CMK (cell line): ENCODE measurements around the gene SAYSD1.
A peak's percentile ranks its signal among the peaks of the same experiment; 100 is the strongest.

Experiments
- DNase-seq: peaks from one replicate; pipeline ENCODE4 v3.0.0-alpha.2; 2010; ENCODE audit warnings: low read depth

The SAYSD1 gene

GRCh38 chr6:39108041-39108839, 6.7 kb downstream of the SAYSD1 start:
- no peak for DNase-seq

- DNase-seq, result no peak
These were observed 7.3 kb downstream of the SAYSD1 start for GRCh38 chr6:39107641-39108040.

- DNase-seq, result no peak
These were observed 8.0 kb downstream of the SAYSD1 start for GRCh38 chr6:39107034-39107433.

GRCh38 chr6:39104528-39104927, 10.5 kb downstream of the SAYSD1 start:
- DNase-seq, result no peak

GRCh38 chr6:39102821-39103136, 12.2 kb downstream of the SAYSD1 start:
- DNase-seq, result no peak

- DNase-seq, result no peak
These were observed 12.7 kb downstream of the SAYSD1 start for GRCh38 chr6:39102071-39102820.

- no peak for DNase-seq
These were observed 14.6 kb downstream of the SAYSD1 start for GRCh38 chr6:39100358-39100757.

- DNase-seq, result no peak
These were observed 19.4 kb downstream of the SAYSD1 start for GRCh38 chr6:39095578-39095977.

- DNase-seq, result no peak
These were observed 21.8 kb downstream of the SAYSD1 start for GRCh38 chr6:39093149-39093708.

- no peak for DNase-seq
These were observed 22.9 kb downstream of the SAYSD1 start for GRCh38 chr6:39092124-39092523.

GRCh38 chr6:39091220-39091619, 23.8 kb downstream of the SAYSD1 start:
- DNase-seq, result no peak

GRCh38 chr6:39090036-39090435, 24.9 kb downstream of the SAYSD1 start:
- DNase-seq, result peak; percentile 58

GRCh38 chr6:39088331-39088730, 26.7 kb downstream of the SAYSD1 start:
- no peak for DNase-seq

- DNase-seq, result no peak
These were observed 27.8 kb downstream of the SAYSD1 start for GRCh38 chr6:39087197-39087596.

- no peak for DNase-seq
These were observed 28.3 kb downstream of the SAYSD1 start for GRCh38 chr6:39086711-39087110.

GRCh38 chr6:39086294-39086693, 28.7 kb downstream of the SAYSD1 start:
- DNase-seq, result no peak

GRCh38 chr6:39085129-39085797, 29.7 kb downstream of the SAYSD1 start:
- no peak for DNase-seq

- DNase-seq, result no peak
These were observed 30.5 kb downstream of the SAYSD1 start for GRCh38 chr6:39084506-39084905.

- DNase-seq, result no peak
These were observed 31.8 kb downstream of the SAYSD1 start for GRCh38 chr6:39083231-39083634.

GRCh38 chr6:39082310-39082709, 32.7 kb downstream of the SAYSD1 start:
- DNase-seq, result no peak

GRCh38 chr6:39080246-39080875, 34.6 kb downstream of the SAYSD1 start:
- DNase-seq, result no peak
